HepG2 (cell line): ENCODE data around the gene AIDA. TPM values are rescaled to one million over a fixed set of nuclear protein-coding genes. Genes with fewer than 3 reads are reported as not detected.

Experiments used
- ATAC-seq: fragments of 200-7000 bp; cut with Tn5 transposase; 3 replicates; pipeline ENCODE4 v1.9.1; 2020; ENCODE audit warnings: mild to moderate bottlenecking, moderate library complexity
- BruUV-seq: library from RNA; stranded (reverse); fragments of 400-500 nt; replicated peaks from 2 replicates; lab custom pipeline; 2021; lab: Mats Ljungman, UMichigan
- CTCF ChIA-PET: fragments of 300-600 bp; formaldehyde crosslinking; extraction: SDS; loops from one replicate; lab custom pipeline; 2021; ENCODE audit warnings: low total read pairs, inconsistent platforms, low intra/inter-chr PET ratio; lab: Yijun Ruan, JAX
- POLR2A ChIA-PET: fragments of 350-600 bp; sonication (Branson Sonifier 250); formaldehyde crosslinking; loops from one replicate; lab custom pipeline; 2020; ENCODE audit warnings: antibody characterized with exemption, inconsistent platforms; lab: Yijun Ruan, JAX
- DNase-seq: peaks from one replicate; pipeline ENCODE4 v3.0.0-alpha.2; 2015; ENCODE audit warnings: low spot score
- FAIRE-seq: peaks from 3 replicates; lab custom pipeline; 2011; peaks lifted over from hg19 to GRCh38; lab: Jason Lieb, UNC
- H2AFZ ChIP-seq: one replicate; pipeline ENCODE4 v1.6.1; 2011; ENCODE audit warnings: low read length, inconsistent platforms
- H3K27ac ChIP-seq: fragments of 300-600 bp; 3 replicates; pipeline ENCODE4 v1.8.0; 2011; ENCODE audit warnings: mixed run types, mild to moderate bottlenecking, mixed read lengths, low read length, inconsistent platforms; ENCODE audit not compliant: insufficient read depth; ENCODE audit errors: extremely low read length
- H3K27me3 ChIP-seq, 2 experiments: fragments of 200-600 bp in 1 of 2; 2 replicates in 1 of 2; 3 replicates in 1 of 2; pipeline versions ENCODE4 v1.6.0 to v1.8.0; 2011; ENCODE audit warnings: low read length in 2 of 2, mild to moderate bottlenecking in 2 of 2, moderate library complexity in 2 of 2, inconsistent platforms in 1 of 2; ENCODE audit not compliant: insufficient read depth in 2 of 2, control insufficient read depth in 1 of 2
- H3K36me3 ChIP-seq, 2 experiments: fragments of 200-600 bp in 1 of 2; replicated peaks in 1 of 2; 2 replicates in 1 of 2; 3 replicates in 1 of 2; pipeline versions ENCODE4 v1.5.1 to v1.8.0; 2011; ENCODE audit warnings: low read length in 2 of 2, inconsistent platforms in 1 of 2; ENCODE audit not compliant: insufficient read depth in 2 of 2, control insufficient read depth in 1 of 2
- H3K4me1 ChIP-seq: 2 replicates; pipeline ENCODE4 v1.5.1; 2012; ENCODE audit warnings: low read length, inconsistent platforms; ENCODE audit not compliant: insufficient read depth
- H3K4me2 ChIP-seq: 2 replicates; pipeline ENCODE4 v1.6.0; 2011; ENCODE audit warnings: low read depth, low read length, inconsistent platforms
- H3K4me3 ChIP-seq, 3 experiments: fragments of 200-600 bp in 1 of 3; sonication (generic), shearing (Covaris generic) in 1 of 3; replicated peaks in 1 of 3; 2 replicates each; pipeline ENCODE4 v1.5.1; 2011 to 2016; ENCODE audit warnings: low read length in 3 of 3, inconsistent platforms in 2 of 3, low read depth in 2 of 3, mild to moderate bottlenecking in 2 of 3, control low read depth in 1 of 3, mixed read lengths in 1 of 3; ENCODE audit not compliant: insufficient read depth in 1 of 3
- H3K79me2 ChIP-seq: one replicate; pipeline ENCODE4 v1.6.1; 2011; ENCODE audit warnings: low read length, inconsistent platforms; ENCODE audit not compliant: insufficient read depth
- H3K9ac ChIP-seq: 2 replicates; pipeline ENCODE4 v1.6.0; 2011; ENCODE audit warnings: mild to moderate bottlenecking, low read depth, low read length, inconsistent platforms; ENCODE audit not compliant: insufficient read depth
- H3K9me3 ChIP-seq: 2 replicates; pipeline ENCODE4 v1.5.1; 2012; ENCODE audit warnings: mild to moderate bottlenecking, low read length
- H4K20me1 ChIP-seq: 2 replicates; pipeline ENCODE4 v1.6.0; 2011; ENCODE audit warnings: inconsistent platforms, mild to moderate bottlenecking, low read length, moderate library complexity; ENCODE audit not compliant: insufficient read depth
- ARID4A ChIP-seq: sonication (generic); formaldehyde crosslinking; IDR thresholded peaks from 2 replicates; pipeline ENCODE4 v1.5.0; 2020; ENCODE audit warnings: mild to moderate bottlenecking, missing genetic modification reagents, borderline replicate concordance
- MEIS2 ChIP-seq: sonication (generic); formaldehyde crosslinking; IDR thresholded peaks from 2 replicates; pipeline ENCODE4 v1.9.0; 2021; ENCODE audit warnings: mild to moderate bottlenecking, missing genetic modification reagents
- MTERF4 ChIP-seq: sonication (generic); formaldehyde crosslinking; IDR thresholded peaks from 2 replicates; pipeline ENCODE4 v1.8.0; 2023; ENCODE audit warnings: mild to moderate bottlenecking, missing genetic modification reagents
- MZF1 ChIP-seq: sonication (generic); formaldehyde crosslinking; IDR thresholded peaks from 2 replicates; pipeline ENCODE4 v1.8.1; 2023; ENCODE audit warnings: mild to moderate bottlenecking, missing genetic modification reagents, borderline replicate concordance
- PRPF4 ChIP-seq: fragments of 200-400 bp; formaldehyde crosslinking; IDR thresholded peaks from 2 replicates; pipeline ENCODE4 v1.6.1; 2016; ENCODE audit warnings: low read length, low read depth; ENCODE audit not compliant: poor library complexity, severe bottlenecking
- RBFOX2 ChIP-seq: fragments of 200-400 bp; formaldehyde crosslinking; IDR thresholded peaks from 2 replicates; pipeline ENCODE4 v1.6.1; 2017; ENCODE audit warnings: low read depth, mild to moderate bottlenecking, low read length
- SP4 ChIP-seq: sonication (generic); formaldehyde crosslinking; IDR thresholded peaks from 2 replicates; pipeline ENCODE4 v1.8.1; 2023; ENCODE audit warnings: mild to moderate bottlenecking, missing genetic modification reagents
- ZFP36L2 ChIP-seq: sonication (generic); formaldehyde crosslinking; IDR thresholded peaks from 2 replicates; pipeline ENCODE4 v1.4.0; 2020; ENCODE audit warnings: missing genetic modification reagents
- ZFP62 ChIP-seq: sonication (generic); formaldehyde crosslinking; IDR thresholded peaks from 2 replicates; pipeline ENCODE4 v1.4.0; 2020; ENCODE audit warnings: missing genetic modification reagents
- ZNF101 ChIP-seq: sonication (generic); formaldehyde crosslinking; IDR thresholded peaks from 2 replicates; pipeline ENCODE4 v1.4.0; 2020; ENCODE audit warnings: mild to moderate bottlenecking, low read depth, missing genetic modification reagents, borderline replicate concordance
- ZNF17 ChIP-seq: sonication (generic); formaldehyde crosslinking; IDR thresholded peaks from 2 replicates; pipeline ENCODE4 v1.5.0; 2020; ENCODE audit warnings: mild to moderate bottlenecking, missing genetic modification reagents
- ZNF546 ChIP-seq: sonication (generic); formaldehyde crosslinking; conservative IDR thresholded peaks from 2 replicates; pipeline ENCODE4 v1.8.1; 2023; ENCODE audit warnings: mild to moderate bottlenecking, missing genetic modification reagents
- ZNF572 ChIP-seq: sonication (generic); formaldehyde crosslinking; IDR thresholded peaks from 2 replicates; pipeline ENCODE4 v1.5.1; 2020; ENCODE audit warnings: mild to moderate bottlenecking, missing genetic modification reagents
- ZNF713 ChIP-seq: sonication (generic); formaldehyde crosslinking; IDR thresholded peaks from 2 replicates; pipeline ENCODE4 v1.4.0; 2020; ENCODE audit warnings: mild to moderate bottlenecking, missing genetic modification reagents
- ZNF766 ChIP-seq: sonication (generic); formaldehyde crosslinking; IDR thresholded peaks from 2 replicates; pipeline ENCODE4 v1.5.0; 2020; ENCODE audit warnings: missing genetic modification reagents, borderline replicate concordance
- WGBS: methylation state at CpG from one replicate; pipeline ENCODE4 v1.1.6; 2017; ENCODE audit warnings: low lambda C conversion rate; 5-methylcytosine and 5-hydroxymethylcytosine counted together
- in situ Hi-C: cut with HindIII; loops from 2 replicates; pipeline ENCODE4 v1.10.0; 2017; ENCODE audit warnings: low pct_unique_long_range_greater_than_20kb; ENCODE audit not compliant: extremely low pct_ligation_motif_present
- intact Hi-C: fragments of 100-400 bp; cut with micrococcal nuclease; formaldehyde crosslinking; loops from one replicate; pipeline ENCODE4 v1.10.0; 2022; ENCODE audit not compliant: unreplicated experiment
- polyA plus RNA-seq, 8 experiments: library from polyadenylated mRNA; depleted of rRNA in 3 of 8; stranded (reverse) in 7 of 8; unstranded in 1 of 8; fragments of >200 nt; fragmentation: Illumina TruSeq in 4 of 8; extraction: Trizol in 4 of 8; gene quantifications; 2 replicates each; pipeline versions ENCODE4 v1.2.1 to v1.2.3, GENCODE V29; 2011 to 2016; ENCODE audit warnings: low read depth in 4 of 8, missing spikeins in 1 of 8, mixed read lengths in 1 of 8; ENCODE audit not compliant: insufficient read depth in 1 of 8
- total RNA-seq, 5 experiments: library from RNA; depleted of rRNA; stranded (reverse); fragments of >200 nt; fragmentation: Illumina TruSeq; extraction: Trizol; gene quantifications; 2 replicates each; pipeline ENCODE4 v1.2.3, GENCODE V29; 2016; ENCODE audit warnings: low read depth in 1 of 5

AIDA gene
- total and polyA plus RNA-seq, 2 of the 13 experiments (the other 11 are each of a cell fraction or from before 2014, with no cell fraction given) = 17.5 to 35.4 TPM

- no peak overlapping the region for H3K4me3 ChIP-seq
- H2AFZ ChIP-seq = no peak overlapping the region
- POLR2A ChIA-PET = no interaction called here
- WGBS = 87% methylated on average over 2 of the region's 2 CpGs
- no peak for DNase-seq
- no peak overlapping the region for H3K9ac ChIP-seq
- no peak overlapping the region for H3K4me2 ChIP-seq
- H3K27me3 ChIP-seq = no peaks in the 10 kb centered on the region; a peak in 1 of 5 replicates
- TF ChIP-seq PRPF4 (no peak), ZNF546 (CRISPR knock-in tag) (no peak), RBFOX2 (no peak), ZNF101 (CRISPR knock-in tag) (no peak), ZNF17 (no peak), ZNF713 (CRISPR knock-in tag) (no peak), MEIS2 (CRISPR knock-in tag) (no peak), ZNF572 (no peak), MZF1 (CRISPR knock-in tag) (no peak), MTERF4 (CRISPR knock-in tag) (no peak), ARID4A (no peak), ZFP36L2 (no peak), ZNF766 (CRISPR knock-in tag) (no peak), ZFP62 (CRISPR knock-in tag) (no peak), SP4 (CRISPR knock-in tag) (no peak)
- intact Hi-C loops = no loop called here
- H3K9me3 ChIP-seq = no peaks in the 10 kb centered on the region
- CTCF ChIA-PET = no interaction called here
- H3K36me3 ChIP-seq = peaks cover 5 to 30% of the 10 kb centered on the region in 2 experiments
- in situ Hi-C loops = no loop called here
- H3K79me2 ChIP-seq = peaks cover 17% of the 10 kb centered on the region
- no TSS peak for BruUV-seq
- peaks cover 32% of the 10 kb centered on the region for H3K4me1 ChIP-seq
- 0 out of 2 replicates have a peak, but pooled peaks cover 6% of the 10 kb centered on the region for H4K20me1 ChIP-seq
- H3K27ac ChIP-seq = no peak overlapping the region
- no peak for FAIRE-seq
- ATAC-seq = no peak
Measured at GRCh38 chr1:222620566-222620965, 91.7 kb downstream of the AIDA start.
